ENCODE results near the gene TEAD3. TPM values are rescaled to one million over a fixed set of nuclear protein-coding genes. Genes with fewer than 3 reads are reported as not detected.
A peak's percentile ranks its signal among the peaks of the same experiment; 100 is the strongest.

The TEAD3 gene
- total RNA-seq, 4 donors from 2014 or later = 10.2 to 107 (median 17.2) TPM

GRCh38 chr6:35489995-35490791 is 6.7 kb downstream of the TEAD3 start:
- peak; percentile 96 for DNase-seq
- no peaks in the 10 kb centered on the region for H3K9me3 ChIP-seq
- TF ChIP-seq CTCF (IDR thresholded peaks at IDR 0.05) (no peak), POLR2A (IDR thresholded peaks at IDR 0.05) (peak; percentile 47 to 51)
- intact Hi-C loops (cut with DNase I; ENCODE audit: low total_unique reads) = no loop called here
- H3K4me1 ChIP-seq = peaks cover 11 to 56% of the 10 kb centered on the region in 2 donors
- H3K27me3 ChIP-seq = no peaks in the 10 kb centered on the region
- H3K4me3 ChIP-seq = peak overlapping the region; percentile 34 to 36
- peak overlapping the region; percentile 98 to 100 for H3K27ac ChIP-seq
- H3K36me3 ChIP-seq = no peaks in the 10 kb centered on the region

GRCh38 chr6:35489066-35489465 is 7.8 kb downstream of the TEAD3 start:
- intact Hi-C loops (cut with DNase I; ENCODE audit: low total_unique reads) = no loop called here

GRCh38 chr6:35488517-35488862 is 8.4 kb downstream of the TEAD3 start:
- no peaks in the 10 kb centered on the region for H3K9me3 ChIP-seq
- no peak overlapping the region for H3K4me3 ChIP-seq
- intact Hi-C loops (cut with DNase I; ENCODE audit: low total_unique reads) = no loop called here
- TF ChIP-seq POLR2A (IDR thresholded peaks at IDR 0.05) (no peak), CTCF (IDR thresholded peaks at IDR 0.05) (no peak)
- H3K36me3 ChIP-seq = no peaks in the 10 kb centered on the region
- no peaks in the 10 kb centered on the region for H3K27me3 ChIP-seq
- peak overlapping the region; percentile 98 to 100 for H3K27ac ChIP-seq
- peaks cover 11 to 54% of the 10 kb centered on the region in 2 donors for H3K4me1 ChIP-seq
- no peak for DNase-seq

More at GRCh38 chr6:35489066-35489465, 7.8 kb downstream of the TEAD3 start:
- Histone ChIP-seq H3K4me3 (no peak overlapping the region), H3K4me1 (peaks cover 11 to 55% of the 10 kb centered on the region in 2 donors), H3K9me3 (no peaks in the 10 kb centered on the region), H3K27me3 (no peaks in the 10 kb centered on the region), H3K36me3 (no peaks in the 10 kb centered on the region), H3K27ac (peak overlapping the region; percentile 98 to 100)
- TF ChIP-seq POLR2A (IDR thresholded peaks at IDR 0.05) (no peak), CTCF (IDR thresholded peaks at IDR 0.05) (no peak)
- DNase-seq = no peak

GRCh38 chr6:35487658-35488516 is 9.0 kb downstream of the TEAD3 start:
- intact Hi-C loops (cut with DNase I; ENCODE audit: low total_unique reads) = no loop called here
- peaks cover 11 to 53% of the 10 kb centered on the region in 2 donors for H3K4me1 ChIP-seq
- DNase-seq = peak; percentile 63 to 83
- peak overlapping the region; percentile 98 to 100 for H3K27ac ChIP-seq
- no peak overlapping the region for H3K4me3 ChIP-seq
- no peaks in the 10 kb centered on the region for H3K27me3 ChIP-seq
- H3K36me3 ChIP-seq = no peaks in the 10 kb centered on the region
- peak in 1 of 2 donors; percentile 23 for TF ChIP-seq POLR2A (IDR thresholded peaks at IDR 0.05)
- no peak for TF ChIP-seq CTCF (IDR thresholded peaks at IDR 0.05)
- no peaks in the 10 kb centered on the region for H3K9me3 ChIP-seq
